LNCaP clone FGC (cell line): ENCODE results near the gene ERF.
"Not testable (repeated sequence)": the region's sequence is repeated elsewhere in the genome, so short reads cannot be mapped to it uniquely, and the experiment has no call there.

Experiments
- DNase-seq: peaks from one replicate; pipeline ENCODE4 v3.0.0-alpha.2; 2011; ENCODE audit warnings: low read depth
- H3K4me3 ChIP-seq: 2 replicates; pipeline ENCODE4 v1.5.1; 2011; ENCODE audit warnings: mild to moderate bottlenecking, low read depth, low read length, control low read depth
- CTCF ChIP-seq: IDR thresholded peaks from 2 replicates; pipeline ENCODE4 v1.5.1; 2012; ENCODE audit warnings: mild to moderate bottlenecking; ENCODE audit not compliant: control insufficient read depth, insufficient read depth; ENCODE audit errors: extremely low read depth

The ERF gene

GRCh38 chr19:42270346-42271044 is 15.6 kb upstream of the ERF start:
- TF ChIP-seq CTCF: no peak
- no peak for DNase-seq
- peak overlapping the region; percentile 57 for H3K4me3 ChIP-seq

- peak overlapping the region; percentile 57 for H3K4me3 ChIP-seq
- no peak for TF ChIP-seq CTCF
- DNase-seq: no peak
Observed at GRCh38 chr19:42269478-42270345, 14.8 kb upstream of the ERF start.

- TF ChIP-seq CTCF: no peak
- peak within 1 kb of the TSS; percentile 64 for H3K4me3 ChIP-seq
- peak; percentile 99 for DNase-seq
Observed at GRCh38 chr19:42268704-42269477, 14.0 kb upstream of the ERF start, which contains the start of gene CIC. CIC (plus strand) TSS chr19:42269252; CDS start chr19:42271784, 2,532 bp downstream.

GRCh38 chr19:42268142-42268703 is 13.3 kb upstream of the ERF start:
- DNase-seq: peak; percentile 91
- TF ChIP-seq CTCF: no peak
- peak overlapping the region; percentile 64 for H3K4me3 ChIP-seq

- no peak for TF ChIP-seq CTCF
- H3K4me3 ChIP-seq: no peak overlapping the region
- DNase-seq: no peak
Observed at GRCh38 chr19:42267644-42268141, 12.8 kb upstream of the ERF start.

- DNase-seq, H3K4me3 ChIP-seq: not testable (repeated sequence)
Observed at GRCh38 chr19:42266928-42267603, 12.1 kb upstream of the ERF start.

GRCh38 chr19:42266105-42266504 is 11.2 kb upstream of the ERF start:
- not testable (repeated sequence) for DNase-seq

More at GRCh38 chr19:42266105-42266504, 11.2 kb upstream of the ERF start:
- not testable (repeated sequence) for H3K4me3 ChIP-seq
